IMR-90 (cell line): ENCODE measurements around the gene ZFPM1. TPM values are rescaled to one million over a fixed set of nuclear protein-coding genes. Genes with fewer than 3 reads are reported as not detected.

Experiments
- ATAC-seq: fragments of 200-7000 bp; cut with Tn5 transposase; 2 replicates; pipeline ENCODE4 v1.9.1; 2020; ENCODE audit warnings: low read depth, mild to moderate bottlenecking, moderate library complexity
- BruUV-seq: library from RNA; stranded (reverse); fragments of 400-500 nt; replicated peaks from 2 replicates; lab custom pipeline; 2021; lab: Mats Ljungman, UMichigan
- CTCF ChIA-PET: fragments of 300-600 bp; formaldehyde crosslinking; extraction: SDS; loops from one replicate; lab custom pipeline; 2021; ENCODE audit warnings: antibody characterized with exemption; lab: Yijun Ruan, JAX
- POLR2A ChIA-PET: fragments of 300-600 bp; sonication (Branson Sonifier 250); formaldehyde crosslinking; loops from one replicate; lab custom pipeline; 2022; ENCODE audit warnings: antibody characterized with exemption; ENCODE audit not compliant: unreplicated experiment; lab: Charles Lee
- DNase-seq: peaks from one replicate; pipeline ENCODE4 v3.0.0; 2013
- H2AFZ ChIP-seq: replicated peaks from 2 replicates; pipeline ENCODE3; 2013; ENCODE audit warnings: low read length, mild to moderate bottlenecking; ENCODE audit not compliant: poor library complexity
- H2AK5ac ChIP-seq: 2 replicates; pipeline ENCODE4 v1.6.1; 2013; ENCODE audit warnings: low read depth, low read length, inconsistent platforms
- H2AK9ac ChIP-seq: replicated peaks from 2 replicates; pipeline ENCODE3; 2013; ENCODE audit warnings: mild to moderate bottlenecking, low read depth, low read length, moderate library complexity; ENCODE audit not compliant: poor library complexity
- H2BK120ac ChIP-seq: 2 replicates; pipeline ENCODE4 v1.6.1; 2013; ENCODE audit warnings: low read depth, low read length, inconsistent platforms
- H2BK15ac ChIP-seq: 3 replicates; pipeline ENCODE4 v1.6.1; 2013; ENCODE audit warnings: low read depth, low read length, inconsistent platforms
- H2BK20ac ChIP-seq: 2 replicates; pipeline ENCODE4 v1.6.1; 2013; ENCODE audit warnings: low read depth, mild to moderate bottlenecking, inconsistent platforms, low read length, moderate library complexity
- H2BK5ac ChIP-seq: 2 replicates; pipeline ENCODE4 v1.6.1; 2013; ENCODE audit warnings: mild to moderate bottlenecking, low read depth, low read length, inconsistent platforms; ENCODE audit not compliant: poor library complexity, severe bottlenecking
- H3K14ac ChIP-seq: replicated peaks from 2 replicates; pipeline ENCODE4 v1.6.1; 2013; ENCODE audit warnings: low read depth, low read length, inconsistent platforms
- H3K18ac ChIP-seq: 2 replicates; pipeline ENCODE4 v1.6.1; 2013; ENCODE audit warnings: low read depth, low read length, control low read depth
- H3K23ac ChIP-seq: 2 replicates; pipeline ENCODE4 v1.6.1; 2013; ENCODE audit warnings: low read depth, low read length, inconsistent platforms
- H3K27ac ChIP-seq: 2 replicates; pipeline ENCODE4 v1.5.1; 2013; ENCODE audit warnings: mild to moderate bottlenecking, control low read depth, low read length; ENCODE audit not compliant: insufficient read depth
- H3K27me3 ChIP-seq: 2 replicates; pipeline ENCODE4 v1.6.1; 2013; ENCODE audit warnings: low read length; ENCODE audit not compliant: control insufficient read depth, insufficient read depth
- H3K36me3 ChIP-seq: 2 replicates; pipeline ENCODE4 v1.6.1; 2013; ENCODE audit warnings: low read length, mixed read lengths; ENCODE audit not compliant: control insufficient read depth, insufficient read depth
- H3K4ac ChIP-seq: 2 replicates; pipeline ENCODE4 v1.6.1; 2013; ENCODE audit warnings: low read depth, low read length, inconsistent platforms
- H3K4me1 ChIP-seq: 2 replicates; pipeline ENCODE4 v1.6.1; 2013; ENCODE audit warnings: low read length, mixed read lengths; ENCODE audit not compliant: control insufficient read depth, insufficient read depth
- H3K4me2 ChIP-seq: 2 replicates; pipeline ENCODE4 v1.6.1; 2013; ENCODE audit warnings: low read depth, mild to moderate bottlenecking, control low read depth, low read length, moderate library complexity
- H3K4me3 ChIP-seq: 2 replicates; pipeline ENCODE4 v1.5.1; 2013; ENCODE audit warnings: low read depth, mild to moderate bottlenecking, control low read depth, low read length, moderate library complexity; ENCODE audit not compliant: insufficient read depth
- H3K56ac ChIP-seq: 2 replicates; pipeline ENCODE4 v1.6.1; 2013; ENCODE audit warnings: low read length, inconsistent platforms; ENCODE audit not compliant: insufficient read depth; ENCODE audit errors: extremely low read depth
- H3K79me1 ChIP-seq, 2 experiments: 2 replicates each; pipeline ENCODE4 v1.6.1; 2013; ENCODE audit warnings: low read length in 2 of 2, inconsistent platforms in 1 of 2, low read depth in 1 of 2
- H3K9ac ChIP-seq: 2 replicates; pipeline ENCODE4 v1.6.1; 2013; ENCODE audit warnings: low read depth, low read length, control low read depth
- H3K9me1 ChIP-seq: 2 replicates; pipeline ENCODE4 v1.6.1; 2013; ENCODE audit warnings: low read length, inconsistent platforms; ENCODE audit not compliant: insufficient read depth
- H3K9me3 ChIP-seq: 2 replicates; pipeline ENCODE4 v1.6.1; 2013; ENCODE audit warnings: low read length; ENCODE audit not compliant: control insufficient read depth, insufficient read depth
- H4K20me1 ChIP-seq: 2 replicates; pipeline ENCODE4 v1.6.1; 2013; ENCODE audit warnings: low read length, inconsistent platforms; ENCODE audit not compliant: insufficient read depth
- H4K5ac ChIP-seq: 2 replicates; pipeline ENCODE4 v1.6.1; 2013; ENCODE audit warnings: mild to moderate bottlenecking, low read depth, low read length, control low read depth
- H4K8ac ChIP-seq, 2 experiments: 2 replicates each; pipeline ENCODE4 v1.6.1; 2013; ENCODE audit warnings: low read depth in 2 of 2, low read length in 2 of 2, control low read depth in 1 of 2, inconsistent platforms in 1 of 2
- H4K91ac ChIP-seq: 2 replicates; pipeline ENCODE4 v1.6.1; 2013; ENCODE audit warnings: low read depth, low read length, inconsistent platforms; ENCODE audit not compliant: insufficient read depth
- CEBPB ChIP-seq: IDR thresholded peaks from 2 replicates; pipeline ENCODE4 v1.6.1; 2012; ENCODE audit warnings: low read depth, low read length, improper control_type of control experiment
- CHD1 ChIP-seq: IDR thresholded peaks from 2 replicates; pipeline ENCODE4 v1.6.1; 2012; ENCODE audit warnings: low read depth, low read length, improper control_type of control experiment
- CTCF ChIP-seq: conservative IDR thresholded peaks from 2 replicates; pipeline ENCODE4 v1.5.1; 2012; ENCODE audit warnings: mild to moderate bottlenecking, low read depth, low read length, improper control_type of control experiment
- ELK1 ChIP-seq: fragments of 150-350 bp; IDR thresholded peaks from 2 replicates; pipeline ENCODE4 v1.6.1; 2016; ENCODE audit warnings: low read depth, mild to moderate bottlenecking, low read length, moderate library complexity, borderline replicate concordance
- FOS ChIP-seq: fragments of 150-350 bp; IDR thresholded peaks from 2 replicates; pipeline ENCODE4 v1.6.1; 2016; ENCODE audit warnings: low read depth, low read length
- MAFK ChIP-seq: IDR thresholded peaks from 2 replicates; pipeline ENCODE4 v1.6.1; 2012; ENCODE audit warnings: low read depth, low read length, improper control_type of control experiment
- MAZ ChIP-seq: IDR thresholded peaks from 2 replicates; pipeline ENCODE4 v1.6.1; 2012; ENCODE audit warnings: low read depth, mild to moderate bottlenecking, low read length, improper control_type of control experiment, moderate library complexity, borderline replicate concordance
- MXI1 ChIP-seq: IDR thresholded peaks from 2 replicates; pipeline ENCODE4 v1.6.1; 2012; ENCODE audit warnings: low read depth, mild to moderate bottlenecking, low read length, moderate library complexity, borderline replicate concordance
- NFE2L2 ChIP-seq: fragments of 150-350 bp; IDR thresholded peaks from 2 replicates; pipeline ENCODE4 v1.6.1; 2016; ENCODE audit warnings: low read depth, mild to moderate bottlenecking, low read length
- POLR2A ChIP-seq: IDR thresholded peaks from 2 replicates; pipeline ENCODE4 v1.6.1; 2012; ENCODE audit warnings: mild to moderate bottlenecking, low read depth, low read length
- RAD21 ChIP-seq: IDR thresholded peaks from 2 replicates; pipeline ENCODE4 v1.6.1; 2012; ENCODE audit warnings: low read length, improper control_type of control experiment
- RCOR1 ChIP-seq: IDR thresholded peaks from 2 replicates; pipeline ENCODE4 v1.6.1; 2012; ENCODE audit warnings: mild to moderate bottlenecking, low read length, improper control_type of control experiment; ENCODE audit not compliant: insufficient replicate concordance
- RFX5 ChIP-seq: IDR thresholded peaks from 2 replicates; pipeline ENCODE4 v1.8.0; 2012; ENCODE audit warnings: low read depth, mild to moderate bottlenecking, low read length, moderate library complexity
- SMC3 ChIP-seq: fragments of 150-350 bp; IDR thresholded peaks from 2 replicates; pipeline ENCODE4 v1.6.1; 2016; ENCODE audit warnings: low read depth, mild to moderate bottlenecking, antibody characterized with exemption, low read length, moderate library complexity
- USF2 ChIP-seq: fragments of 150-350 bp; IDR thresholded peaks from 2 replicates; pipeline ENCODE4 v1.6.1; 2017; ENCODE audit warnings: mild to moderate bottlenecking, antibody characterized with exemption, low read length, low read depth
- WGBS, 2 experiments: methylation state at CpG; one replicate each; pipeline versions ENCODE4 v1.1.5 to v1.1.7; 2013; ENCODE audit warnings: missing lambda C conversion rate in 2 of 2; ENCODE audit not compliant: insufficient read length in 1 of 2; ENCODE audit errors: extremely low coverage in 2 of 2; 5-methylcytosine and 5-hydroxymethylcytosine counted together
- dilution Hi-C: fragments of 300-500 bp; cut with HindIII; formaldehyde crosslinking; loops from one replicate; pipeline ENCODE4 v1.14.3; 2018; ENCODE audit warnings: low sequenced_read_pairs; ENCODE audit not compliant: unreplicated experiment
- in situ Hi-C: fragments of 300-500 bp; cut with MboI; formaldehyde crosslinking; loops from 3 replicates; pipeline ENCODE4 v1.14.3; 2019; ENCODE audit warnings: low sequenced_read_pairs, inconsistent platforms, mixed read lengths
- intact Hi-C: fragments of 100-400 bp; cut with micrococcal nuclease; formaldehyde crosslinking; loops from 2 replicates; pipeline ENCODE4 v1.10.0; 2022
- polyA plus RNA-seq, 3 experiments: library from polyadenylated mRNA; depleted of rRNA; stranded (reverse); fragments of >200 nt; gene quantifications; 2 replicates each; pipeline ENCODE4 v1.2.3, GENCODE V29; 2012; ENCODE audit warnings: low replicate concordance in 1 of 3
- total RNA-seq: library from RNA; depleted of rRNA; stranded (reverse); fragments of >200 nt; gene quantifications from 2 replicates; pipeline ENCODE4 v1.2.3, GENCODE V29; 2012

ZFPM1 gene
- total and polyA plus RNA-seq, 2 of the 4 experiments (the other 2 are of a cell fraction): 0.36 to 1.1 TPM

- no peak overlapping the region for H2BK15ac ChIP-seq
- H2AK5ac ChIP-seq: no peak overlapping the region
- ChIA-PET POLR2A (no interaction called here), CTCF (no interaction called here)
- in situ Hi-C loops (no loop called here), intact Hi-C loops (no loop called here), dilution Hi-C loops (no loop called here)
- 92% methylated on average over 2 of the region's 32 CpGs; no CpG with 5 or more reads in 1 of the 2 experiments for WGBS, 2 experiments
- H3K27ac ChIP-seq: no peak overlapping the region
- no peak overlapping the region for H2AFZ ChIP-seq
- H3K4me2 ChIP-seq: no peak overlapping the region
- H3K79me1 ChIP-seq: peaks cover 25 to 51% of the 10 kb centered on the region in 2 experiments
- no peak overlapping the region for H2BK5ac ChIP-seq
- H3K9ac ChIP-seq: no peak overlapping the region
- H3K56ac ChIP-seq: no peak overlapping the region
- no peak overlapping the region for H4K8ac ChIP-seq
- BruUV-seq: no TSS peak
- H3K18ac ChIP-seq: no peak overlapping the region
- H4K20me1 ChIP-seq: peaks cover 87% of the 10 kb centered on the region
- no peaks in the 10 kb centered on the region for H3K9me3 ChIP-seq
- H3K14ac ChIP-seq: no peak overlapping the region; the same call in 1 of the 2 replicates
- H3K23ac ChIP-seq: no peak overlapping the region
- H2AK9ac ChIP-seq: peak overlapping the region; percentile 61
- peaks cover 8% of the 10 kb centered on the region; the same call in 1 of the 2 replicates for H3K4me1 ChIP-seq
- H2BK120ac ChIP-seq: no peak overlapping the region
- no peak overlapping the region for H4K5ac ChIP-seq
- no peak for ATAC-seq
- DNase-seq: no peak
- no peak overlapping the region for H3K4me3 ChIP-seq
- no peak overlapping the region for H2BK20ac ChIP-seq
- no peaks in the 10 kb centered on the region for H3K36me3 ChIP-seq
- no peaks in the 10 kb centered on the region for H3K27me3 ChIP-seq
- H3K9me1 ChIP-seq: no peaks in the 10 kb centered on the region
- H4K91ac ChIP-seq: no peak overlapping the region
- no peak overlapping the region for H3K4ac ChIP-seq
- TF ChIP-seq ELK1: no peak
- no peak for TF ChIP-seq FOS
- TF ChIP-seq RAD21: no peak
- no peak for TF ChIP-seq NFE2L2
- TF ChIP-seq MAFK: no peak
- no peak for TF ChIP-seq CEBPB
- TF ChIP-seq POLR2A: no peak
- no peak for TF ChIP-seq MAZ
- TF ChIP-seq SMC3: no peak
- no peak for TF ChIP-seq CTCF
- no peak for TF ChIP-seq MXI1
- no peak for TF ChIP-seq CHD1
- no peak for TF ChIP-seq RFX5
- TF ChIP-seq USF2: no peak
- no peak for TF ChIP-seq RCOR1
These were observed 7.6 kb downstream of the ZFPM1 start for GRCh38 chr16:88460496-88461330.
